Fibroblast of lung (primary cell): Measurements from ENCODE around the gene SPANXN3.

ENCODE experiments used
- CTCF ChIP-seq, 2 donors: IDR thresholded peaks in 1 of 2; conservative IDR thresholded peaks in 1 of 2; 1 replicate in 1 of 2; 2 replicates in 1 of 2; pipeline ENCODE4 v1.5.1; 2011 to 2012; ENCODE audit warnings: low read length in 2 of 2, control low read depth in 1 of 2, inconsistent platforms in 1 of 2, low read depth in 1 of 2, mild to moderate bottlenecking in 1 of 2
- EZH2 ChIP-seq: IDR thresholded peaks from 2 replicates; pipeline ENCODE4 v1.5.1; 2012; ENCODE audit warnings: low read length, control low read depth, mild to moderate bottlenecking; ENCODE audit errors: missing control alignments

GRCh38 chrX:143461606-143462005, 55.7 kb downstream of the SPANXN3 start:
- TF ChIP-seq CTCF (conservative IDR thresholded peaks at IDR 0.05 in 1 of 2, IDR thresholded peaks at IDR 0.05 in 1 of 2; ENCODE audit: low read depth in 1 of 2, low read length in 2 of 2) (no peak), EZH2 (no peak)
